Activated gamma-delta T cell treated with anti-CD3 and anti-CD28 coated beads, Interleukin-2, amount 50 U/mL, for 16 hours (primary cell): ENCODE data around the gene CIAPIN1.

ENCODE experiments used
- DNase-seq: peaks from one replicate; pipeline ENCODE4 v3.0.0-alpha.2; 2020; ENCODE audit warnings: low read depth

CIAPIN1 gene

GRCh38 chr16:57447186-57447962 is at the start of gene CIAPIN1, which contains the start of gene COQ9:
TSS of gene CIAPIN1 (minus strand) at chr16:57447385. CDS start at chr16:57440928, 6,457 bp downstream.
TSS of gene COQ9 (plus strand) at chr16:57447479. CDS start at chr16:57447506, 27 bp downstream.
- peak; percentile 86 for DNase-seq

- no peak for DNase-seq
These were observed 46.6 kb upstream of the CIAPIN1 start for GRCh38 chr16:57493767-57494166.

GRCh38 chr16:57489229-57489628 is 42.0 kb upstream of the CIAPIN1 start:
- no peak for DNase-seq

GRCh38 chr16:57486858-57487834 is 40.0 kb upstream of the CIAPIN1 start:
- no peak for DNase-seq

GRCh38 chr16:57485916-57486857 is 39.0 kb upstream of the CIAPIN1 start, which contains the start of gene DOK4:
TSS of gene DOK4 (minus strand) at chr16:57486493. CDS start at chr16:57479507, 6,986 bp downstream.
- peak; percentile 65 for DNase-seq

- DNase-seq, result no peak
These were observed 38.1 kb upstream of the CIAPIN1 start for GRCh38 chr16:57485091-57485915.

GRCh38 chr16:57484515-57485005 is 37.4 kb upstream of the CIAPIN1 start:
- no peak for DNase-seq

- DNase-seq, result no peak
These were observed 36.7 kb upstream of the CIAPIN1 start for GRCh38 chr16:57483725-57484514.

GRCh38 chr16:57482845-57483545 is 35.8 kb upstream of the CIAPIN1 start:
- no peak for DNase-seq

- DNase-seq, result no peak
These were observed 34.2 kb upstream of the CIAPIN1 start for GRCh38 chr16:57481421-57481820.

GRCh38 chr16:57480754-57481230 is 33.6 kb upstream of the CIAPIN1 start:
- no peak for DNase-seq

GRCh38 chr16:57479976-57480753 is 33.0 kb upstream of the CIAPIN1 start:
- DNase-seq, result no peak

- DNase-seq, result no peak
These were observed 32.2 kb upstream of the CIAPIN1 start for GRCh38 chr16:57479205-57479975.

- DNase-seq, result no peak
These were observed 31.4 kb upstream of the CIAPIN1 start for GRCh38 chr16:57478396-57479204.

- DNase-seq, result no peak
These were observed 30.5 kb upstream of the CIAPIN1 start for GRCh38 chr16:57477531-57478202.
